CD4-positive, alpha-beta T cell (primary cell): ENCODE measurements around the gene HLA-DRA. TPM values are rescaled to one million over a fixed set of nuclear protein-coding genes. Genes with fewer than 3 reads are reported as not detected.
"Not testable (repeated sequence)": the region's sequence is repeated elsewhere in the genome, so short reads cannot be mapped to it uniquely, and the experiment has no call there.

Source experiments
- ATAC-seq: fragments of 200-7000 bp; cut with Tn5 transposase; one replicate; pipeline ENCODE4 v1.10.0; 2022; ENCODE audit warnings: mild to moderate bottlenecking; ENCODE audit not compliant: poor library complexity
- CTCF ChIA-PET: fragments of 350-600 bp; sonication (Branson Sonifier 250); formaldehyde crosslinking; loops from one replicate; lab custom pipeline; 2021; ENCODE audit warnings: antibody characterized with exemption, inconsistent platforms; lab: Charles Lee
- POLR2A ChIA-PET: fragments of 350-600 bp; sonication (Branson Sonifier 250); formaldehyde crosslinking; loops from one replicate; lab custom pipeline; 2021; ENCODE audit warnings: antibody characterized with exemption, inconsistent platforms; lab: Charles Lee
- DNase-seq, 14 experiments: peaks; one replicate each; pipeline ENCODE4 v3.0.0-alpha.2; 2013 to 2020; ENCODE audit warnings: mixed read lengths in 2 of 14
- H3K27ac ChIP-seq, 2 donors: one replicate each; pipeline versions ENCODE4 v1.5.1 to v1.7.0; 2013; ENCODE audit warnings: low read length in 2 of 2, low read depth in 1 of 2, mild to moderate bottlenecking in 1 of 2
- H3K27me3 ChIP-seq, 2 experiments: 1 replicate in 1 of 2; 2 replicates in 1 of 2; pipeline versions ENCODE4 v1.6.1 to v1.7.0; 2013; ENCODE audit warnings: low read length in 2 of 2, control low read depth in 1 of 2, mild to moderate bottlenecking in 1 of 2, moderate library complexity in 1 of 2; ENCODE audit not compliant: insufficient read depth in 2 of 2, control insufficient read depth in 1 of 2
- H3K36me3 ChIP-seq: one replicate; pipeline ENCODE4 v1.6.1; 2013; ENCODE audit warnings: low read length, control low read depth; ENCODE audit not compliant: insufficient read depth
- H3K4me1 ChIP-seq: one replicate; pipeline ENCODE4 v1.6.1; 2013; ENCODE audit warnings: low read length, control low read depth; ENCODE audit not compliant: insufficient read depth
- H3K4me3 ChIP-seq: one replicate; pipeline ENCODE4 v1.5.1; 2013; ENCODE audit warnings: mild to moderate bottlenecking, low read length, moderate library complexity
- H3K9me3 ChIP-seq, 2 experiments: 1 replicate in 1 of 2; 2 replicates in 1 of 2; pipeline versions ENCODE4 v1.6.1 to v1.7.0; 2013; ENCODE audit warnings: low read length in 2 of 2, mild to moderate bottlenecking in 2 of 2, control low read depth in 1 of 2, moderate library complexity in 1 of 2; ENCODE audit not compliant: control insufficient read depth in 1 of 2, insufficient read depth in 1 of 2
- H3K27ac Mint-ChIP-seq: one replicate; pipeline ENCODE4 v1.8.0; 2020; ENCODE audit warnings: mixed read lengths
- H3K27me3 Mint-ChIP-seq: one replicate; pipeline ENCODE4 v1.8.0; 2021; ENCODE audit warnings: mixed read lengths
- H3K36me3 Mint-ChIP-seq: one replicate; pipeline ENCODE4 v1.8.0; 2021; ENCODE audit warnings: low read depth, mixed read lengths
- H3K4me1 Mint-ChIP-seq: one replicate; pipeline ENCODE4 v1.8.0; 2021; ENCODE audit warnings: low read depth, mixed read lengths
- H3K4me3 Mint-ChIP-seq: one replicate; pipeline ENCODE4 v1.8.0; 2020; ENCODE audit warnings: mild to moderate bottlenecking, mixed read lengths
- H3K9me3 Mint-ChIP-seq: one replicate; pipeline ENCODE4 v1.8.0; 2020; ENCODE audit warnings: mixed read lengths
- intact Hi-C, 2 experiments: fragments of 100-400 bp; cut with DNase I in 1 of 2; cut with micrococcal nuclease in 1 of 2; formaldehyde crosslinking; loops; one replicate each; pipeline versions ENCODE4 v1.15.1 to v1.9.0; 2023 to 2025; cut with DNase I, micrococcal nuclease
- total RNA-seq, 174 experiments: library from RNA in 2 of 174; stranded (reverse) in 2 of 174; gene quantifications; one replicate each; pipeline ENCODE4 v1.2.3 and lab custom pipeline; 2021 to 2026
- TF ChIP-seq, protein P1 (sequence below): fragments of 200-600 bp; IDR thresholded peaks from one replicate; pipeline ENCODE4 v1.8.0; 2022; ENCODE audit warnings: antibody characterized with exemption, mild to moderate bottlenecking

The HLA-DRA gene
- total RNA-seq, 2 experiments from 2014 or later, result 50.3 to 51.0 TPM

DNA sequence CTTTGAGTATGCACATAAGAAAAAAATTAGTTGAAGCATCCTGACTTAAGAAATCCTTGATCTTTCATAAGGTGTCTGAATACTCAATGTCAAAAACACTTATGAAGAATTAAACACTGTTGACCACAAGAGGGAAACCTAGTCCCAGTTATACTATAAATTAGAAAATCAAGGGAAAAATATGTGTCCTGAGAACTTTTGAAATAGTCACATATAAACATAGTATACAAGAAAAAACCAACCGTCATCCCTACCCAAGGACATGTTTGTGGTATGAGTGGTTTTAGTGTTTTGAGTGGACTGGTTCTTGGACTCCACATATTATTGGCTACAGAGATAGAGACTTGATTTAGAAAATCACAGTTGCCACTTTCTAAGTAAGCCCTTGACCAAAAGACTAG lies 7.6 kb upstream of the HLA-DRA start:
- ChIA-PET CTCF (interaction anchor here (0.8 to 2.6 kb wide), 5 partner anchors 18 to 368 kb away, joined by 3 to 12 read pairs (median 3); no protein-coding TSS in a partner anchor), POLR2A (no interaction called here)
- peaks cover 5% of the 10 kb centered on the region for H3K27me3 Mint-ChIP-seq
- H3K4me3 Mint-ChIP-seq, result no peak overlapping the region
- H3K4me1 ChIP-seq, result no peaks in the 10 kb centered on the region
- peak in 3 of 14 experiments; percentile 56 to 66 (median 63) for DNase-seq
- H3K4me1 Mint-ChIP-seq, result no peaks in the 10 kb centered on the region
- ATAC-seq, result no peak
- H3K9me3 Mint-ChIP-seq, result no peaks in the 10 kb centered on the region
- no peaks in the 10 kb centered on the region for H3K9me3 ChIP-seq
- no peaks in the 10 kb centered on the region for H3K36me3 ChIP-seq
- no peak overlapping the region for H3K4me3 ChIP-seq
- TF ChIP-seq, protein P1, sequence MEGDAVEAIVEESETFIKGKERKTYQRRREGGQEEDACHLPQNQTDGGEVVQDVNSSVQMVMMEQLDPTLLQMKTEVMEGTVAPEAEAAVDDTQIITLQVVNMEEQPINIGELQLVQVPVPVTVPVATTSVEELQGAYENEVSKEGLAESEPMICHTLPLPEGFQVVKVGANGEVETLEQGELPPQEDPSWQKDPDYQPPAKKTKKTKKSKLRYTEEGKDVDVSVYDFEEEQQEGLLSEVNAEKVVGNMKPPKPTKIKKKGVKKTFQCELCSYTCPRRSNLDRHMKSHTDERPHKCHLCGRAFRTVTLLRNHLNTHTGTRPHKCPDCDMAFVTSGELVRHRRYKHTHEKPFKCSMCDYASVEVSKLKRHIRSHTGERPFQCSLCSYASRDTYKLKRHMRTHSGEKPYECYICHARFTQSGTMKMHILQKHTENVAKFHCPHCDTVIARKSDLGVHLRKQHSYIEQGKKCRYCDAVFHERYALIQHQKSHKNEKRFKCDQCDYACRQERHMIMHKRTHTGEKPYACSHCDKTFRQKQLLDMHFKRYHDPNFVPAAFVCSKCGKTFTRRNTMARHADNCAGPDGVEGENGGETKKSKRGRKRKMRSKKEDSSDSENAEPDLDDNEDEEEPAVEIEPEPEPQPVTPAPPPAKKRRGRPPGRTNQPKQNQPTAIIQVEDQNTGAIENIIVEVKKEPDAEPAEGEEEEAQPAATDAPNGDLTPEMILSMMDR, result peak; percentile 64
- no peaks in the 10 kb centered on the region for H3K36me3 Mint-ChIP-seq
- H3K27me3 ChIP-seq, result no peaks in the 10 kb centered on the region
- no peak overlapping the region for H3K27ac Mint-ChIP-seq
- intact Hi-C loops, result loop anchor here (1.0 to 5.0 kb wide), 3 partner anchors 260 to 365 kb away; no protein-coding TSS in a partner anchor
- no peak overlapping the region for H3K27ac ChIP-seq

DNA sequence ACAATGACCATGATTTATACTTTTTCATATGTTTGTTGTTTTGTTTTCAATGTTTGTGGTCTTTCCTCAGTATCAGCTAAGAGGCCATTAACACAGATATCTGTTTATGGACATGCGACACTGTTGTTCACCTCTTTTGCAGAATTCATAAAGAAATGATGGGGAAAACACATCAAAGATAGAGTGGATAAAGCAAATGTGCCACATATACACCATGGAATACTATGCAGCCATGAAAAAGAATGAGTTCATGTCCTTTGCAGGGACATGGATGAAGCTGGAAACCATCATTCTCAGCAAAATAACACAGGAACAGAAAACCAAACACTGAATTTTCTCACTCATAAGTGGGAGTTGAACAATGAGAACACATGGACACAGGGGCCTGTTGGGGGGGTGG lies 5.7 kb upstream of the HLA-DRA start:
- H3K36me3 ChIP-seq, H3K4me1 Mint-ChIP-seq, H3K4me1 ChIP-seq, H3K27ac ChIP-seq, H3K36me3 Mint-ChIP-seq, H3K4me3 Mint-ChIP-seq, DNase-seq, H3K27me3 Mint-ChIP-seq, H3K9me3 ChIP-seq, ATAC-seq, H3K27me3 ChIP-seq, H3K4me3 ChIP-seq, POLR2A ChIA-PET, CTCF ChIA-PET, H3K9me3 Mint-ChIP-seq, H3K27ac Mint-ChIP-seq: not testable (repeated sequence)
- intact Hi-C loops, result loop anchor here in 1 of 2 experiments (1.0 to 5.0 kb wide), 2 partner anchors 266 to 363 kb away; no protein-coding TSS in a partner anchor

GRCh38 chr6:32436186-32436585 lies 3.5 kb upstream of the HLA-DRA start:
- no peak for DNase-seq
- H3K27me3 ChIP-seq, result no peaks in the 10 kb centered on the region
- no peaks in the 10 kb centered on the region for H3K9me3 Mint-ChIP-seq
- peaks cover 9% of the 10 kb centered on the region for H3K4me1 Mint-ChIP-seq
- H3K27ac Mint-ChIP-seq, result no peak overlapping the region
- peaks cover 18% of the 10 kb centered on the region for H3K27me3 Mint-ChIP-seq
- no peaks in the 10 kb centered on the region for H3K36me3 Mint-ChIP-seq
- ChIA-PET CTCF (no interaction called here), POLR2A (interaction anchor here (1.2 kb wide), 1 partner anchor 229 kb away, joined by 3 read pairs; no protein-coding TSS in a partner anchor)
- ATAC-seq, result no peak
- H3K36me3 ChIP-seq, result no peaks in the 10 kb centered on the region
- H3K4me1 ChIP-seq, result peaks cover 7% of the 10 kb centered on the region
- intact Hi-C loops, result loop anchor here in 1 of 2 experiments (5.0 kb wide), 1 partner anchor 431 kb away; no protein-coding TSS in a partner anchor
- no peak overlapping the region for H3K27ac ChIP-seq
- TF ChIP-seq, protein P1, result no peak
- no peak overlapping the region for H3K4me3 Mint-ChIP-seq
- no peaks in the 10 kb centered on the region for H3K9me3 ChIP-seq
- no peak overlapping the region for H3K4me3 ChIP-seq
